H1 (cell line): ENCODE data around the gene GRIK1. TPM values are rescaled to one million over a fixed set of nuclear protein-coding genes. Genes with fewer than 3 reads are reported as not detected.

ENCODE experiments used
- NANOG ChIP-seq: IDR thresholded peaks from 2 replicates; pipeline ENCODE4 v1.6.1; 2011; ENCODE audit warnings: low read length, low read depth, mild to moderate bottlenecking, inconsistent platforms; ENCODE audit not compliant: insufficient read depth, poor library complexity, severe bottlenecking
- PHF8 ChIP-seq: fragments of 200-600 bp; sonication (generic); conservative IDR thresholded peaks from 2 replicates; pipeline ENCODE4 v1.7.1; 2012; ENCODE audit warnings: low read depth, mild to moderate bottlenecking, inconsistent platforms, low read length, moderate library complexity
- RBBP5 ChIP-seq: IDR thresholded peaks from 2 replicates; pipeline ENCODE4 v1.7.1; 2012; ENCODE audit warnings: low read depth, mild to moderate bottlenecking, inconsistent platforms, low read length, moderate library complexity, borderline replicate concordance
- polyA plus RNA-seq, 7 experiments: library from polyadenylated mRNA; depleted of rRNA in 3 of 7; stranded (reverse) in 5 of 7; unstranded in 2 of 7; fragments of >200 nt in 5 of 7; fragments of 200-250 nt in 2 of 7; gene quantifications; 1 replicate in 5 of 7; 2 replicates in 1 of 7; 4 replicates in 1 of 7; pipeline versions ENCODE4 v1.2.1 to v1.2.3, GENCODE V29; 2011 to 2013; ENCODE audit warnings: missing spikeins in 2 of 7, mixed read lengths in 2 of 7
- total RNA-seq: library from RNA; stranded (reverse); fragmentation: NEBNext Ultra II Directional; extraction: Animal tissue kit (Norgen Biotek cat#: 25700); gene quantifications from 2 replicates; pipeline ENCODE4 v1.2.1, GENCODE V29; 2021

The GRIK1 gene
- total and polyA plus RNA-seq, 2 of the 8 experiments (the other 6 are each of a cell fraction or from before 2014, with no cell fraction given), result 0.11 to 0.32 TPM

DNA sequence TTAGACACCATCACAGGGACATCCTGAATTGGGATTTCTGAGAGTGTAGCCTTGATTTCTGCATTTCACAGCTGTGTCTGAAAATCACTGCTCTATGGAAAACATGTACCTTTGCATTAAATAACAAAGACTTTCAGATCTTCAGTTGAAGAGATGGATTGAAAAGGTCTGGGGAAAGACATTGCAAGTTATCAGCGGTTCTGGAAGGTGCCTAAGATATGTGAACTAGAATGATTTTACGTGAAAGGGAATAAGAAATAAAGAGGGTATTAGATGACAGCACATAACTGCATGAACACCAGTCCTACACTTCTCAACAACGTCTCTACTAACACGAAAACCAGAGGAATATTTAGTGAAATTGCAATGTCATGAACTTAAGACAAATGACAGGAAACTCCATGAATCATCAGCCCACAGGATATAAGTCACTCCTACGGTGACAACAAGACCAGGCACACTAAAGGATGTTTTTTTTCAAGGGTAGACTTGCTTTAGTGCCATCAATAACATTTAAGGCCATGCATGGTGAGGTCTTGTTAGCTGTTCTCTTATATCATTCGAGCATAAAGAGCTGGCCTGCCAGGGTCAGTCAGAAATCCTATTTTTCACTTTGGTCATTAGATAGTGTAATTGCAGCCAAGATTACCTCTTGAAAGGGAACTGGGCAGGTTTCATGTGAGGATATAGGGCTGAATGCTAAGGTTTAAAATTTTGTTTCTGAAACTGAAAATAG, 283.1 kb downstream of the GRIK1 start (continued):
- TF ChIP-seq PHF8 (no peak), RBBP5 (no peak), NANOG (no peak)
